GM21723 (cell line): Measurements from ENCODE around the gene BMI1.

Experiments
- ATAC-seq: cut with Tn5 transposase; IDR thresholded peaks from one replicate; pipeline ENCODE4 v1.9.1; 2021; ENCODE audit warnings: mild to moderate bottlenecking, moderate library complexity; ENCODE audit not compliant: unreplicated experiment

Gene BMI1

GRCh38 chr10:22365644-22366434, 44.9 kb downstream of the BMI1 start:
- no peak for ATAC-seq

GRCh38 chr10:22366435-22366703, 45.5 kb downstream of the BMI1 start:
- no peak for ATAC-seq

- no peak for ATAC-seq
Measured at GRCh38 chr10:22366771-22367170, 45.9 kb downstream of the BMI1 start.

- no peak for ATAC-seq
Measured at GRCh38 chr10:22367471-22367870, 46.6 kb downstream of the BMI1 start.

GRCh38 chr10:22368402-22368801, 47.5 kb downstream of the BMI1 start:
- no peak for ATAC-seq

GRCh38 chr10:22368981-22369380, 48.1 kb downstream of the BMI1 start:
- no peak for ATAC-seq

- no peak for ATAC-seq
Measured at GRCh38 chr10:22369434-22370072, 48.7 kb downstream of the BMI1 start.

GRCh38 chr10:22370320-22370719, 49.4 kb downstream of the BMI1 start:
- no peak for ATAC-seq

GRCh38 chr10:22372298-22372697, 51.4 kb downstream of the BMI1 start:
- ATAC-seq: no peak

GRCh38 chr10:22372917-22373316, 52.0 kb downstream of the BMI1 start:
- ATAC-seq: no peak

- no peak for ATAC-seq
Measured at GRCh38 chr10:22374489-22375126, 53.7 kb downstream of the BMI1 start.

- peak; percentile 56 for ATAC-seq
Measured at GRCh38 chr10:22379059-22379458, 58.2 kb downstream of the BMI1 start.
